Urinary bladder (tissue), 4 donors: ENCODE data around the gene S1PR3. TPM values are rescaled to one million over a fixed set of nuclear protein-coding genes. Genes with fewer than 3 reads are reported as not detected.

ENCODE experiments used
- DNase-seq: peaks from one replicate; pipeline ENCODE4 v3.0.0-alpha.2; 2015; ENCODE audit errors: extremely low spot score
- H3K27ac ChIP-seq: one replicate; pipeline ENCODE4 v1.5.1; 2013; ENCODE audit warnings: low read depth, mild to moderate bottlenecking, moderate library complexity
- H3K36me3 ChIP-seq: one replicate; pipeline ENCODE4 v1.6.1; 2013; ENCODE audit warnings: mild to moderate bottlenecking, moderate library complexity; ENCODE audit not compliant: insufficient read depth
- H3K4me1 ChIP-seq: one replicate; pipeline ENCODE4 v1.6.1; 2013; ENCODE audit warnings: mild to moderate bottlenecking, moderate library complexity; ENCODE audit not compliant: insufficient read depth
- H3K4me3 ChIP-seq: one replicate; pipeline ENCODE4 v1.5.1; 2013; ENCODE audit warnings: low read depth, low read length
- WGBS: extraction: QIAGEN DNeasy Blood & Tissue Kit; methylation state at CpG from one replicate; pipeline ENCODE4 v1.1.7; 2013; 5-methylcytosine and 5-hydroxymethylcytosine counted together
- polyA plus RNA-seq: library from polyadenylated mRNA; stranded (reverse); fragments of 200-250 nt; gene quantifications from one replicate; pipeline ENCODE4 v1.2.3, GENCODE V29; 2013
- total RNA-seq: library from RNA; depleted of rRNA; stranded (reverse); fragments of >200 nt; gene quantifications from one replicate; pipeline ENCODE4 v1.2.3, GENCODE V29; 2014
- donor health status: healthy with polysubstance abuse.
- donor health status: healthy.

S1PR3 gene
- total and polyA plus RNA-seq, 2 donors, result 47.4 to 47.8 TPM

- Histone ChIP-seq H3K4me3 (no peak overlapping the region), H3K27ac (no peak overlapping the region), H3K36me3 (no peaks in the 10 kb centered on the region), H3K4me1 (no peaks in the 10 kb centered on the region)
- DNase-seq, result no peak
- 85% methylated on average over 2 of the region's 2 CpGs for WGBS
These were observed 37.2 kb upstream of the S1PR3 start for GRCh38 chr9:88954066-88954465.

- Histone ChIP-seq H3K36me3 (no peaks in the 10 kb centered on the region), H3K4me3 (no peak overlapping the region), H3K27ac (no peak overlapping the region), H3K4me1 (no peaks in the 10 kb centered on the region)
- DNase-seq, result no peak
- 82% methylated on average over 3 of the region's 3 CpGs for WGBS
These were observed 33.7 kb upstream of the S1PR3 start for GRCh38 chr9:88957526-88957925.

- Histone ChIP-seq H3K27ac (no peak overlapping the region), H3K4me3 (no peak overlapping the region)
- WGBS, result 71% methylated on average over 5 of the region's 5 CpGs
These were observed 31.4 kb upstream of the S1PR3 start for GRCh38 chr9:88959727-88960469.

GRCh38 chr9:88960632-88961031 lies 30.6 kb upstream of the S1PR3 start:
- 90% methylated on average over 3 of the region's 3 CpGs for WGBS
- Histone ChIP-seq H3K27ac (no peak overlapping the region), H3K36me3 (no peaks in the 10 kb centered on the region), H3K4me3 (no peak overlapping the region), H3K4me1 (no peaks in the 10 kb centered on the region)
- DNase-seq, result no peak

More at GRCh38 chr9:88959727-88960469, 31.4 kb upstream of the S1PR3 start:
- Histone ChIP-seq H3K4me1 (no peaks in the 10 kb centered on the region), H3K36me3 (no peaks in the 10 kb centered on the region)
- no peak for DNase-seq

- no peaks in the 10 kb centered on the region for H3K4me1 ChIP-seq
- WGBS, result 95% methylated on average over 8 of the region's 8 CpGs
- H3K4me3 ChIP-seq, result no peak overlapping the region
- no peak for DNase-seq
- no peak overlapping the region for H3K27ac ChIP-seq
- H3K36me3 ChIP-seq, result no peaks in the 10 kb centered on the region
These were observed 25.8 kb upstream of the S1PR3 start for GRCh38 chr9:88965473-88965872.

- WGBS, result 85% methylated on average over 10 of the region's 10 CpGs
- Histone ChIP-seq H3K4me1 (no peaks in the 10 kb centered on the region), H3K4me3 (no peak overlapping the region), H3K36me3 (no peaks in the 10 kb centered on the region), H3K27ac (no peak overlapping the region)
- DNase-seq, result no peak
These were observed 24.2 kb upstream of the S1PR3 start for GRCh38 chr9:88966894-88967676.

- H3K36me3 ChIP-seq, result no peaks in the 10 kb centered on the region
- 85% methylated on average over 4 of the region's 4 CpGs for WGBS
- H3K4me3 ChIP-seq, result no peak overlapping the region
- no peaks in the 10 kb centered on the region for H3K4me1 ChIP-seq
- no peak for DNase-seq
- no peak overlapping the region for H3K27ac ChIP-seq
These were observed 22.5 kb upstream of the S1PR3 start for GRCh38 chr9:88968799-88969198.

GRCh38 chr9:88969646-88970373 lies 21.5 kb upstream of the S1PR3 start:
- Histone ChIP-seq H3K27ac (no peak overlapping the region), H3K4me1 (no peaks in the 10 kb centered on the region), H3K36me3 (no peaks in the 10 kb centered on the region), H3K4me3 (no peak overlapping the region)
- 81% methylated on average over 8 of the region's 8 CpGs for WGBS
- DNase-seq, result no peak

- Histone ChIP-seq H3K4me3 (no peak overlapping the region), H3K36me3 (no peaks in the 10 kb centered on the region), H3K27ac (no peak overlapping the region), H3K4me1 (no peaks in the 10 kb centered on the region)
- 89% methylated on average over 23 of the region's 23 CpGs for WGBS
- DNase-seq, result no peak
These were observed 19.9 kb upstream of the S1PR3 start for GRCh38 chr9:88971131-88971960.

- Histone ChIP-seq H3K27ac (no peak overlapping the region), H3K4me1 (no peaks in the 10 kb centered on the region), H3K36me3 (no peaks in the 10 kb centered on the region), H3K4me3 (no peak overlapping the region)
- no peak for DNase-seq
- 92% methylated on average over 4 of the region's 4 CpGs for WGBS
These were observed 18.9 kb upstream of the S1PR3 start for GRCh38 chr9:88972401-88972800.

GRCh38 chr9:88973281-88974045 lies 17.8 kb upstream of the S1PR3 start:
- DNase-seq, result no peak
- Histone ChIP-seq H3K4me3 (no peak overlapping the region), H3K4me1 (no peaks in the 10 kb centered on the region), H3K27ac (no peak overlapping the region), H3K36me3 (no peaks in the 10 kb centered on the region)
- WGBS, result 92% methylated on average over 12 of the region's 12 CpGs

- DNase-seq, result no peak
- H3K36me3 ChIP-seq, result no peaks in the 10 kb centered on the region
- no peak overlapping the region for H3K27ac ChIP-seq
- no peak overlapping the region for H3K4me3 ChIP-seq
- 74% methylated on average over 7 of the region's 7 CpGs for WGBS
- H3K4me1 ChIP-seq, result no peaks in the 10 kb centered on the region
These were observed 16.6 kb upstream of the S1PR3 start for GRCh38 chr9:88974641-88975040.
